SU-DHL-6 (cell line): ENCODE measurements around the gene OR1D2.

Source experiments
- EZH2phosphoT487 ChIP-seq: fragments of 200-600 bp; sonication (generic), shearing (Covaris generic); conservative IDR thresholded peaks from 2 replicates; pipeline ENCODE4 v1.6.1; 2018; ENCODE audit warnings: mild to moderate bottlenecking, antibody characterized with exemption, low read length, moderate library complexity, mixed read lengths
- TF ChIP-seq, protein P1 (sequence below): fragments of 200-600 bp; sonication (generic); IDR thresholded peaks from one replicate; pipeline ENCODE4 v1.5.1; 2017; ENCODE audit warnings: antibody characterized with exemption, mild to moderate bottlenecking, low read length, moderate library complexity; ENCODE audit not compliant: insufficient read depth, poor library complexity, severe bottlenecking

DNA sequence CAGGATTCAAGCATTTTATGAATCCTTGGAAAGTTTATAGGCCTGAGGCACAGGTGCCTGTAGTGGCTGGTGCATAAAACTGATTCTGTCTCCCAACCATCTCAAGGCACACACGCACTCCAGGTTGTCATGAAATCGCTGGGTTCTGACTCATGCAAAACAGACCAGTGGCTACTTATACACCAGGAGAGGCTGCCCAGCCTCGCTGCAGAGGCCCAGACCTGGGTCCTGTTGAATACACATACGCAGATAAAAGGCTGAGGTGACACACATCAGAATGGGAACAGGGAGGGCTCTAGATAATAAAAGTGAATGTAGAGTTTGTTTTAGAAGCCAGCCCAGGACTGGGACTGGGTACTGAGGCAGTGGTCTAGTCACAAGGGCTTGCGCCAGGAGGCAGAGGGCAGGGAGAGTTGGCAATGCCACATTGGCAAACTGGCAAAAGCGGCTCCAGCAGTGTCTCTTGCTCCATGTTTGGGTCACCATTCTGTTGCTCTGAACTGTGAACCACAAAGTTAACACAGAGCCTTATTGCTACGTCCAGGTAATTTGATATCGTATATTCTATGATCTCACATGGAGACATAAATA is 54.4 kb downstream of the OR1D2 start:
- TF ChIP-seq, protein P1, sequence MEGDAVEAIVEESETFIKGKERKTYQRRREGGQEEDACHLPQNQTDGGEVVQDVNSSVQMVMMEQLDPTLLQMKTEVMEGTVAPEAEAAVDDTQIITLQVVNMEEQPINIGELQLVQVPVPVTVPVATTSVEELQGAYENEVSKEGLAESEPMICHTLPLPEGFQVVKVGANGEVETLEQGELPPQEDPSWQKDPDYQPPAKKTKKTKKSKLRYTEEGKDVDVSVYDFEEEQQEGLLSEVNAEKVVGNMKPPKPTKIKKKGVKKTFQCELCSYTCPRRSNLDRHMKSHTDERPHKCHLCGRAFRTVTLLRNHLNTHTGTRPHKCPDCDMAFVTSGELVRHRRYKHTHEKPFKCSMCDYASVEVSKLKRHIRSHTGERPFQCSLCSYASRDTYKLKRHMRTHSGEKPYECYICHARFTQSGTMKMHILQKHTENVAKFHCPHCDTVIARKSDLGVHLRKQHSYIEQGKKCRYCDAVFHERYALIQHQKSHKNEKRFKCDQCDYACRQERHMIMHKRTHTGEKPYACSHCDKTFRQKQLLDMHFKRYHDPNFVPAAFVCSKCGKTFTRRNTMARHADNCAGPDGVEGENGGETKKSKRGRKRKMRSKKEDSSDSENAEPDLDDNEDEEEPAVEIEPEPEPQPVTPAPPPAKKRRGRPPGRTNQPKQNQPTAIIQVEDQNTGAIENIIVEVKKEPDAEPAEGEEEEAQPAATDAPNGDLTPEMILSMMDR: no peak
- no peak for TF ChIP-seq EZH2phosphoT487
